CD8-positive, alpha-beta memory T cell (primary cell): ENCODE measurements around the gene SAT1. TPM values are rescaled to one million over a fixed set of nuclear protein-coding genes. Genes with fewer than 3 reads are reported as not detected.
A peak's percentile ranks its signal among the peaks of the same experiment; 100 is the strongest.

Source experiments
- CTCF ChIA-PET: fragments of 350-600 bp; sonication (Branson Sonifier 250); formaldehyde crosslinking; loops from one replicate; lab custom pipeline; 2021; ENCODE audit warnings: antibody characterized with exemption; lab: Charles Lee
- POLR2A ChIA-PET: fragments of 350-600 bp; sonication (Branson Sonifier 250); formaldehyde crosslinking; loops from one replicate; lab custom pipeline; 2021; ENCODE audit warnings: antibody characterized with exemption; lab: Charles Lee
- DNase-seq, 5 donors: peaks; one replicate each; pipeline versions ENCODE4 v3.0.0 to v3.0.0-alpha.2; 2020 to 2022; ENCODE audit warnings: mixed read lengths in 1 of 5
- H3K27ac ChIP-seq: one replicate; pipeline ENCODE4 v1.7.0; 2013; ENCODE audit warnings: low read depth, mild to moderate bottlenecking, low read length, moderate library complexity
- H3K27me3 ChIP-seq: 2 replicates; pipeline ENCODE4 v1.7.0; 2013; ENCODE audit warnings: low read length, mild to moderate bottlenecking; ENCODE audit not compliant: insufficient read depth, poor library complexity, severe bottlenecking
- H3K36me3 ChIP-seq: 2 replicates; pipeline ENCODE4 v1.7.0; 2013; ENCODE audit warnings: mild to moderate bottlenecking, low read length, moderate library complexity; ENCODE audit not compliant: insufficient read depth
- H3K4me1 ChIP-seq: 2 replicates; pipeline ENCODE4 v1.7.0; 2013; ENCODE audit warnings: mild to moderate bottlenecking, low read length, moderate library complexity; ENCODE audit not compliant: insufficient read depth
- H3K4me3 ChIP-seq: 2 replicates; pipeline ENCODE4 v1.7.0; 2013; ENCODE audit warnings: mild to moderate bottlenecking, low read length
- H3K9me3 ChIP-seq: 2 replicates; pipeline ENCODE4 v1.7.0; 2013; ENCODE audit warnings: mild to moderate bottlenecking, low read length
- H3K27ac Mint-ChIP-seq, 8 donors: one replicate each; pipeline ENCODE4 v1.8.0; 2020 to 2021; ENCODE audit warnings: mixed read lengths in 8 of 8, mild to moderate bottlenecking in 6 of 8, inconsistent platforms in 3 of 8, moderate library complexity in 3 of 8
- H3K27me3 Mint-ChIP-seq, 2 donors: one replicate each; pipeline ENCODE4 v1.8.0; 2020 to 2021; ENCODE audit warnings: mixed read lengths in 2 of 2, mild to moderate bottlenecking in 1 of 2, moderate library complexity in 1 of 2
- H3K36me3 Mint-ChIP-seq, 3 donors: one replicate each; pipeline ENCODE4 v1.8.0; 2020 to 2021; ENCODE audit warnings: mixed read lengths in 3 of 3, inconsistent platforms in 1 of 3, mild to moderate bottlenecking in 1 of 3
- H3K4me1 Mint-ChIP-seq, 3 donors: one replicate each; pipeline ENCODE4 v1.8.0; 2020 to 2021; ENCODE audit warnings: mixed read lengths in 3 of 3, inconsistent platforms in 1 of 3, mild to moderate bottlenecking in 1 of 3
- H3K4me3 Mint-ChIP-seq, 7 donors: one replicate each; pipeline ENCODE4 v1.8.0; 2020 to 2021; ENCODE audit warnings: mixed read lengths in 7 of 7, mild to moderate bottlenecking in 6 of 7, moderate library complexity in 4 of 7, inconsistent platforms in 2 of 7
- H3K9me3 Mint-ChIP-seq, 5 donors: one replicate each; pipeline ENCODE4 v1.8.0; 2020 to 2022; ENCODE audit warnings: mixed read lengths in 5 of 5, mild to moderate bottlenecking in 3 of 5, moderate library complexity in 2 of 5, inconsistent platforms in 1 of 5
- polyA plus RNA-seq: library from polyadenylated mRNA; unstranded; fragments of 300-500 nt; fragmentation: Illumina TruSeq; gene quantifications from one replicate; pipeline ENCODE4 v1.2.3, GENCODE V29; 2021
- total RNA-seq, 2 experiments: library from RNA; stranded (reverse); gene quantifications; one replicate each; pipeline ENCODE4 v1.2.3, GENCODE V29; 2021

SAT1 gene
- total and polyA plus RNA-seq, 3 experiments from 2014 or later = 40.0 to 113 (median 41.3) TPM

- H3K4me3 Mint-ChIP-seq = no peak overlapping the region
- H3K27ac Mint-ChIP-seq = no peak overlapping the region
- H3K36me3 Mint-ChIP-seq = no peaks in the 10 kb centered on the region
- POLR2A ChIA-PET = no interaction called here
- no peak overlapping the region for H3K27ac ChIP-seq
- no peaks in the 10 kb centered on the region for H3K36me3 ChIP-seq
- no peaks in the 10 kb centered on the region for H3K4me1 ChIP-seq
- H3K4me3 ChIP-seq = no peak overlapping the region
- no peaks in the 10 kb centered on the region for H3K27me3 ChIP-seq
- DNase-seq = no peak
- no peaks in the 10 kb centered on the region for H3K27me3 Mint-ChIP-seq
- CTCF ChIA-PET = no interaction called here
- H3K9me3 ChIP-seq = no peaks in the 10 kb centered on the region
- H3K9me3 Mint-ChIP-seq = no peaks in the 10 kb centered on the region
- peaks cover 0 to 2% (median 0%) of the 10 kb centered on the region in 3 donors for H3K4me1 Mint-ChIP-seq
Observed at GRCh38 chrX:23803931-23804381, 21.0 kb downstream of the SAT1 start.

GRCh38 chrX:23804578-23804977 is 21.6 kb downstream of the SAT1 start:
- Histone ChIP-seq H3K9me3 (no peaks in the 10 kb centered on the region), H3K4me1 (no peaks in the 10 kb centered on the region), H3K4me3 (no peak overlapping the region), H3K27ac (no peak overlapping the region), H3K27me3 (no peaks in the 10 kb centered on the region), H3K36me3 (no peaks in the 10 kb centered on the region)
- Mint-ChIP-seq H3K4me3 (no peak overlapping the region), H3K4me1 (peaks cover 0 to 2% (median 0%) of the 10 kb centered on the region in 3 donors), H3K9me3 (no peaks in the 10 kb centered on the region), H3K27me3 (no peaks in the 10 kb centered on the region), H3K36me3 (no peaks in the 10 kb centered on the region), H3K27ac (no peak overlapping the region)
- no peak for DNase-seq
- POLR2A ChIA-PET = interaction anchor here (0.5 kb wide), 1 partner anchor 359 kb away, joined by 9 read pairs; no protein-coding TSS in a partner anchor
- CTCF ChIA-PET = no interaction called here

- ChIA-PET CTCF (no interaction called here), POLR2A (no interaction called here)
- peaks cover 0 to 2% (median 0%) of the 10 kb centered on the region in 3 donors for H3K4me1 Mint-ChIP-seq
- peak overlapping the region in 1 of 7 donors; percentile 3 for H3K4me3 Mint-ChIP-seq
- H3K36me3 ChIP-seq = no peaks in the 10 kb centered on the region
- no peak overlapping the region for H3K27ac ChIP-seq
- H3K27me3 Mint-ChIP-seq = peaks cover 0 to under 1% of the 10 kb centered on the region in 2 donors
- H3K9me3 Mint-ChIP-seq = no peaks in the 10 kb centered on the region
- H3K9me3 ChIP-seq = no peaks in the 10 kb centered on the region
- DNase-seq = no peak
- no peaks in the 10 kb centered on the region for H3K27me3 ChIP-seq
- no peak overlapping the region for H3K4me3 ChIP-seq
- H3K36me3 Mint-ChIP-seq = no peaks in the 10 kb centered on the region
- H3K27ac Mint-ChIP-seq = no peak overlapping the region
- H3K4me1 ChIP-seq = no peaks in the 10 kb centered on the region
Observed at GRCh38 chrX:23805389-23805788, 22.4 kb downstream of the SAT1 start.

GRCh38 chrX:23810279-23810678 is 27.3 kb downstream of the SAT1 start:
- no peak overlapping the region for H3K27ac ChIP-seq
- H3K27me3 Mint-ChIP-seq = peaks cover 0 to 7% of the 10 kb centered on the region in 2 donors
- POLR2A ChIA-PET = no interaction called here
- H3K27me3 ChIP-seq = no peaks in the 10 kb centered on the region
- H3K36me3 Mint-ChIP-seq = no peaks in the 10 kb centered on the region
- H3K9me3 Mint-ChIP-seq = peaks cover 0 to 3% (median 2%) of the 10 kb centered on the region in 5 donors
- no peak overlapping the region for H3K4me3 ChIP-seq
- peaks cover 0 to 3% (median 0%) of the 10 kb centered on the region in 3 donors for H3K4me1 Mint-ChIP-seq
- H3K4me1 ChIP-seq = no peaks in the 10 kb centered on the region
- DNase-seq = no peak
- H3K36me3 ChIP-seq = no peaks in the 10 kb centered on the region
- H3K27ac Mint-ChIP-seq = no peak overlapping the region
- H3K4me3 Mint-ChIP-seq = no peak overlapping the region
- no peaks in the 10 kb centered on the region for H3K9me3 ChIP-seq
- CTCF ChIA-PET = no interaction called here

- ChIA-PET POLR2A (no interaction called here), CTCF (no interaction called here)
- no peaks in the 10 kb centered on the region for H3K36me3 Mint-ChIP-seq
Observed at GRCh38 chrX:23811108-23811651, 28.2 kb downstream of the SAT1 start.

GRCh38 chrX:23811656-23812055 is 28.7 kb downstream of the SAT1 start:
- H3K9me3 Mint-ChIP-seq = peaks cover 0 to 3% (median 2%) of the 10 kb centered on the region in 5 donors
- no peaks in the 10 kb centered on the region for H3K4me1 ChIP-seq
- no peak overlapping the region for H3K27ac ChIP-seq
- H3K36me3 Mint-ChIP-seq = no peaks in the 10 kb centered on the region
- H3K27me3 ChIP-seq = no peaks in the 10 kb centered on the region
- peaks cover 0 to 3% (median 0%) of the 10 kb centered on the region in 3 donors for H3K4me1 Mint-ChIP-seq
- POLR2A ChIA-PET = no interaction called here
- H3K36me3 ChIP-seq = no peaks in the 10 kb centered on the region
- peaks cover 0 to 9% of the 10 kb centered on the region in 2 donors for H3K27me3 Mint-ChIP-seq
- H3K4me3 ChIP-seq = no peak overlapping the region
- CTCF ChIA-PET = no interaction called here
- no peaks in the 10 kb centered on the region for H3K9me3 ChIP-seq
- no peak overlapping the region for H3K27ac Mint-ChIP-seq
- DNase-seq = no peak
- peak overlapping the region in 1 of 7 donors; percentile 19 for H3K4me3 Mint-ChIP-seq

More at GRCh38 chrX:23811108-23811651, 28.2 kb downstream of the SAT1 start:
- H3K27ac ChIP-seq = no peak overlapping the region
- no peak for DNase-seq
- Mint-ChIP-seq H3K27ac (no peak overlapping the region), H3K9me3 (peaks cover 0 to 3% (median 2%) of the 10 kb centered on the region in 5 donors), H3K4me1 (peaks cover 0 to 3% (median 0%) of the 10 kb centered on the region in 3 donors), H3K27me3 (peaks cover 0 to 8% of the 10 kb centered on the region in 2 donors), H3K4me3 (no peak overlapping the region)
- no peak overlapping the region for H3K4me3 ChIP-seq
- H3K9me3 ChIP-seq = no peaks in the 10 kb centered on the region
- H3K27me3 ChIP-seq = no peaks in the 10 kb centered on the region
- H3K4me1 ChIP-seq = no peaks in the 10 kb centered on the region
- no peaks in the 10 kb centered on the region for H3K36me3 ChIP-seq

- ChIA-PET POLR2A (no interaction called here), CTCF (interaction anchor here (1.4 kb wide), 1 partner anchor 88 kb away, joined by 3 read pairs; no protein-coding TSS in a partner anchor)
- Histone ChIP-seq H3K4me1 (no peaks in the 10 kb centered on the region), H3K9me3 (no peaks in the 10 kb centered on the region), H3K27me3 (no peaks in the 10 kb centered on the region), H3K4me3 (no peak overlapping the region), H3K27ac (no peak overlapping the region), H3K36me3 (no peaks in the 10 kb centered on the region)
- Mint-ChIP-seq H3K36me3 (no peaks in the 10 kb centered on the region), H3K27me3 (peaks cover 0 to 12% of the 10 kb centered on the region in 2 donors), H3K4me1 (peaks cover 0 to 3% (median 0%) of the 10 kb centered on the region in 3 donors), H3K27ac (no peak overlapping the region), H3K4me3 (no peak overlapping the region), H3K9me3 (peaks cover 0 to 3% (median 2%) of the 10 kb centered on the region in 5 donors)
- no peak for DNase-seq
Observed at GRCh38 chrX:23813808-23814207, 30.8 kb downstream of the SAT1 start.

- no peak overlapping the region for H3K4me3 Mint-ChIP-seq
- H3K36me3 Mint-ChIP-seq = no peaks in the 10 kb centered on the region
- Histone ChIP-seq H3K4me1 (no peaks in the 10 kb centered on the region), H3K9me3 (no peaks in the 10 kb centered on the region), H3K4me3 (no peak overlapping the region), H3K27ac (no peak overlapping the region), H3K36me3 (no peaks in the 10 kb centered on the region), H3K27me3 (no peaks in the 10 kb centered on the region)
- no peak overlapping the region for H3K27ac Mint-ChIP-seq
- DNase-seq = no peak
- ChIA-PET CTCF (no interaction called here), POLR2A (no interaction called here)
- peaks cover 0 to 15% of the 10 kb centered on the region in 2 donors for H3K27me3 Mint-ChIP-seq
- peaks cover 0 to 3% (median 2%) of the 10 kb centered on the region in 5 donors for H3K9me3 Mint-ChIP-seq
- H3K4me1 Mint-ChIP-seq = peaks cover 0 to 3% (median 0%) of the 10 kb centered on the region in 3 donors
Observed at GRCh38 chrX:23815376-23815775, 32.4 kb downstream of the SAT1 start.
